ENCODE measurements around the gene UBE2R2.
"Not testable (repeated sequence)": the region's sequence is repeated elsewhere in the genome, so short reads cannot be mapped to it uniquely, and the experiment has no call there.

The UBE2R2 gene

DNA sequence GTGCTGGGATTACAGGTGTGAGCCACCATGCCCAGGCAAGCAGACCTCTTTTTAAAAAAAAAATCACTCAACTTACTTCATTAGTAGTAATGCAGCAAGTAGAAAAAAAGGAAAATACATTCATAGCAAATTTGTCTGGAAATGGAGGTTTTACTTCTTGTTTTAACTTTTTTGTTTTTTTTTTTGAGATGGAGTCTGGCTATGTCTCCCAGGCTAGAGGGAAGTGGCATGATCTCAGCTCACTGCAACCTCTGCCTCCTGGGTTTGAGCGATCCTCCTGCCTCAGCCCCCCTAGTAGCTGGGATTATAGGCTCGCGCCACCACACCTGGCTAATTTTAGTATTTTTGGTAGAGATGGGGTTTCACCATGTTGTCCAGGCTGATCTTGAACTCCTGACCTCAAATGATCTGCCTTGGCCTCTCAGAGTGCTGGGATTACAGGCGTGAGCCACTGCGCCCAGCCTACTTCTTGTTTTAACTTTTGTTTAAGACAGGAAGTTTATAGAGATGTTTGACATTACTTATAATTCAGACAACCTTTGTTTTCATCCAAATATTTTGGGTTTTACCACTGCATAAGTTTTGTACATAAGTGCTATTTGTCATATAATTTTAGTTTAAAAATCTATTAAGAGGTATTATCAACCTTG, 26.5 kb downstream of the UBE2R2 start:
- TF ChIP-seq CTCF (IDR thresholded peaks at IDR 0.05; ENCODE audit: low read depth, low read length, missing control alignments) = no peak
- no peak overlapping the region for H3K4me3 ChIP-seq (ENCODE audit: low read depth, low read length)
- DNase-seq (ENCODE audit: low read depth) = no peak

DNA sequence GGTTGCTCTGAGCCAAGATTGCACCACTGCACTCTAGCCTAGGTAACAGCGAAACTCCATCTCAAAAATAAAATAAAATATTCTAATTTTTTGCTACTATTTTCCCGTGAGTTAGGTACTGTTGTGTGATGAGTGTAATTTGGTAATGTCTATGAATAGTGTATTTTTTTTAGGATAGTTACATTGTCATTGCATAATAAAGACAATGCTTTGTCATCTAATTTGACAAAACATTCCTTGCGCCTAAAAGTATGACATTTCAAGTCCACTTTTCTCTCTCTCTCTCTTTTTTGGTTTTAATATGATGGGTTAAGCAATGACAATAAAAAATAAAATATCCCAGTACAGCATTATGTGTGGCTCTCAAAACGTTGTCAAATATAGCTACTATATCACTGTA, 29.3 kb downstream of the UBE2R2 start:
- DNase-seq (ENCODE audit: low read depth) = no peak
- H3K4me3 ChIP-seq (ENCODE audit: low read depth, low read length) = no peak overlapping the region
- no peak for TF ChIP-seq CTCF (IDR thresholded peaks at IDR 0.05; ENCODE audit: low read depth, low read length, missing control alignments)

DNA sequence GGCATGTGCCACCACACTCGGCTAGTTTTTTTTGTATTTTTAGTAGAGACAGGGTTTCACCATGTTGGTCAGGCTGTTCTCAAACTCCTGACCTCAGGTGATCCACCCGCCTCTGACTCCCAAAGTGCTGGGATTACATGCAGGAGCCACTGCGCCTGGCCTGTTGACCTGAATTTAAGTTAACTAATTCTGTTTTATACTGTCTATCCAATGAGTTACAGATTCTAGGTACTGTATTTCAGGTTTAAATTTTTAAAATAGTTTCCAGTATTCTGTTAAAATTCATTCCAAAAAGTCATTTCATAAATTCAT, 30.9 kb downstream of the UBE2R2 start:
- not testable (repeated sequence) for DNase-seq (ENCODE audit: low read depth); H3K4me3 ChIP-seq (ENCODE audit: low read depth, low read length)

DNA sequence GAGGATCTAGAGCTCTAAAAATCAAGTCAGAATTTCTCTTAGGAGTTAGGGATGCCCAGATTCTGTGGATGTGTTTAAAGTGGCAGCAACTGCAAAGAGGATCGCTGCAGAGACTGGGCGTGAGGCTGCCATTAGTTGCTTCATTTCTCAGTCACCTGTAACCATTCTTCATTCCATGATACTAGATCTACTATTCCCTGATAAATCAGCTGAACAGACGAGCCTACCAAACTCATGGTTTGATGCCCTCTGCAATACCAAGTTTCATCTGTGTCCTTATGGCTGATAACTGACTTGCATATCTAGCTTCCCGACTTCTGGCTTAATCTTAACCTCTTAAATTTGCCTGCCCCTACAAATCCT, 33.3 kb downstream of the UBE2R2 start:
- DNase-seq (ENCODE audit: low read depth) = no peak
- H3K4me3 ChIP-seq (ENCODE audit: low read depth, low read length) = no peak overlapping the region
- no peak for TF ChIP-seq CTCF (IDR thresholded peaks at IDR 0.05; ENCODE audit: low read depth, low read length, missing control alignments)

- TF ChIP-seq CTCF (IDR thresholded peaks at IDR 0.05; ENCODE audit: low read depth, low read length, missing control alignments) = no peak
- DNase-seq (ENCODE audit: low read depth) = no peak
- no peak overlapping the region for H3K4me3 ChIP-seq (ENCODE audit: low read depth, low read length)
Measured at GRCh38 chr9:33850677-33851076, 33.7 kb downstream of the UBE2R2 start.

DNA sequence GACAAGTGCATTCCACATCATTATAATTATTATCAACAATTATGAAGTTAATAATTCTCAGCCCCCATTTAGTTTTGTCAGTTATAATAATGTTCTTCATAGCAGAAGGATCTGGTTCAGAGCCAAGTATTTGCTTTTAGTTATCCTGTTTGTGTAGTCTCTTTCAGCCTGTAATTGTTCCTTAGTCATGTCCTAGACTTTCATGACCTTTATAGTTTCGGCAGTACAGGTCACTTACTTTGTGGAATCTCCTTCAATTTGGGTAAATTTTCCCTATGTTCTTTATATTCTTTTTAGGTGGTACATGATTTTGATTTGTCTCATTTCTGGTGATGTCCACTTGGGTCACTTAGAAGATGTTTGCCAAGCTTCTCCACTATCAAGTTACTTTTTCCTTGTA, 34.3 kb downstream of the UBE2R2 start:
- no peak for TF ChIP-seq CTCF (IDR thresholded peaks at IDR 0.05; ENCODE audit: low read depth, low read length, missing control alignments)
- no peak for DNase-seq (ENCODE audit: low read depth)
- no peak overlapping the region for H3K4me3 ChIP-seq (ENCODE audit: low read depth, low read length)

GRCh38 chr9:33852216-33852826, 35.4 kb downstream of the UBE2R2 start:
- no peak for DNase-seq (ENCODE audit: low read depth)
- peak; percentile 54 for TF ChIP-seq CTCF (IDR thresholded peaks at IDR 0.05; ENCODE audit: low read depth, low read length, missing control alignments)
- H3K4me3 ChIP-seq (ENCODE audit: low read depth, low read length) = no peak overlapping the region

Data from GM12864 (cell line).